SK-N-SH (cell line): ENCODE results near the gene SLC8B1.

Experiments
- ELF1 ChIP-seq: IDR thresholded peaks from 2 replicates; pipeline ENCODE4 v1.4.0; 2012
- GABPA ChIP-seq: IDR thresholded peaks from 2 replicates; pipeline ENCODE4 v1.4.0; 2012; ENCODE audit warnings: low read depth, mild to moderate bottlenecking
- MXI1 ChIP-seq: IDR thresholded peaks from 2 replicates; pipeline ENCODE4 v1.6.1; 2012; ENCODE audit warnings: mild to moderate bottlenecking, low read depth, low read length, improper control_type of control experiment
- RAD21 ChIP-seq: IDR thresholded peaks from 2 replicates; pipeline ENCODE4 v1.6.1; 2012; ENCODE audit warnings: mild to moderate bottlenecking, low read length
- REST ChIP-seq: IDR thresholded peaks from 2 replicates; pipeline ENCODE4 v1.6.1; 2012; ENCODE audit warnings: mild to moderate bottlenecking, low read depth, low read length, moderate library complexity
- RFX5 ChIP-seq: IDR thresholded peaks from 2 replicates; pipeline ENCODE4 v1.6.1; 2012; ENCODE audit warnings: mild to moderate bottlenecking, improper control_type of control experiment, low read length
- TAF1 ChIP-seq: IDR thresholded peaks from 2 replicates; pipeline ENCODE4 v1.6.1; 2012; ENCODE audit warnings: low read depth, mild to moderate bottlenecking, low read length, moderate library complexity, borderline replicate concordance
- TCF12 ChIP-seq: IDR thresholded peaks from 2 replicates; pipeline ENCODE4 v1.4.0; 2012
- USF2 ChIP-seq: fragments of 150-350 bp; IDR thresholded peaks from 2 replicates; pipeline ENCODE4 v1.6.1; 2017; ENCODE audit warnings: antibody characterized with exemption, low read length, low read depth, borderline replicate concordance
- TF ChIP-seq, protein P1 (sequence below): fragments of 200-600 bp; sonication (generic); IDR thresholded peaks from 2 replicates; pipeline ENCODE4 v1.6.1; 2017; ENCODE audit warnings: antibody characterized with exemption, mild to moderate bottlenecking, moderate library complexity

- TF ChIP-seq, protein P1, sequence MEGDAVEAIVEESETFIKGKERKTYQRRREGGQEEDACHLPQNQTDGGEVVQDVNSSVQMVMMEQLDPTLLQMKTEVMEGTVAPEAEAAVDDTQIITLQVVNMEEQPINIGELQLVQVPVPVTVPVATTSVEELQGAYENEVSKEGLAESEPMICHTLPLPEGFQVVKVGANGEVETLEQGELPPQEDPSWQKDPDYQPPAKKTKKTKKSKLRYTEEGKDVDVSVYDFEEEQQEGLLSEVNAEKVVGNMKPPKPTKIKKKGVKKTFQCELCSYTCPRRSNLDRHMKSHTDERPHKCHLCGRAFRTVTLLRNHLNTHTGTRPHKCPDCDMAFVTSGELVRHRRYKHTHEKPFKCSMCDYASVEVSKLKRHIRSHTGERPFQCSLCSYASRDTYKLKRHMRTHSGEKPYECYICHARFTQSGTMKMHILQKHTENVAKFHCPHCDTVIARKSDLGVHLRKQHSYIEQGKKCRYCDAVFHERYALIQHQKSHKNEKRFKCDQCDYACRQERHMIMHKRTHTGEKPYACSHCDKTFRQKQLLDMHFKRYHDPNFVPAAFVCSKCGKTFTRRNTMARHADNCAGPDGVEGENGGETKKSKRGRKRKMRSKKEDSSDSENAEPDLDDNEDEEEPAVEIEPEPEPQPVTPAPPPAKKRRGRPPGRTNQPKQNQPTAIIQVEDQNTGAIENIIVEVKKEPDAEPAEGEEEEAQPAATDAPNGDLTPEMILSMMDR: no peak
- no peak for TF ChIP-seq MXI1
- TF ChIP-seq RAD21: no peak
- no peak for TF ChIP-seq TCF12
- no peak for TF ChIP-seq RFX5
- TF ChIP-seq GABPA: no peak
- TF ChIP-seq TAF1: no peak
- TF ChIP-seq REST: no peak
- TF ChIP-seq USF2: no peak
- no peak for TF ChIP-seq ELF1
Measured at GRCh38 chr12:113322343-113322742, 12.6 kb downstream of the SLC8B1 start.
